Liver (tissue), 9 donors: Measurements from ENCODE around the gene SETD3. TPM values are rescaled to one million over a fixed set of nuclear protein-coding genes. Genes with fewer than 3 reads are reported as not detected.

ENCODE experiments used
- DNase-seq: peaks from one replicate; pipeline ENCODE4 v3.0.0-alpha.2; 2017; ENCODE audit warnings: low spot score
- H3K27ac ChIP-seq, 2 donors: one replicate each; pipeline ENCODE4 v1.7.0; 2013; ENCODE audit warnings: inconsistent platforms in 2 of 2, low read length in 2 of 2, control low read depth in 1 of 2, low read depth in 1 of 2, mild to moderate bottlenecking in 1 of 2
- H3K27me3 ChIP-seq, 4 donors: one replicate each; pipeline versions ENCODE4 v1.6.1 to v1.7.0; 2013; ENCODE audit warnings: low read length in 3 of 4, inconsistent platforms in 1 of 4, mild to moderate bottlenecking in 1 of 4, moderate library complexity in 1 of 4; ENCODE audit not compliant: control insufficient read depth in 4 of 4, insufficient read depth in 4 of 4
- H3K36me3 ChIP-seq, 4 donors: one replicate each; pipeline versions ENCODE4 v1.6.1 to v1.7.0; 2013; ENCODE audit warnings: low read length in 3 of 4, mild to moderate bottlenecking in 3 of 4, low read depth in 1 of 4, moderate library complexity in 1 of 4; ENCODE audit not compliant: control insufficient read depth in 4 of 4, insufficient read depth in 3 of 4
- H3K4me1 ChIP-seq, 4 donors: one replicate each; pipeline versions ENCODE4 v1.6.1 to v1.7.0; 2013; ENCODE audit warnings: low read length in 3 of 4, mild to moderate bottlenecking in 3 of 4, moderate library complexity in 1 of 4; ENCODE audit not compliant: control insufficient read depth in 4 of 4, insufficient read depth in 4 of 4
- H3K4me3 ChIP-seq, 3 donors: one replicate each; pipeline versions ENCODE4 v1.6.1 to v1.7.0; 2013; ENCODE audit warnings: low read length in 3 of 3, control low read depth in 1 of 3, low read depth in 1 of 3, mild to moderate bottlenecking in 1 of 3
- H3K9ac ChIP-seq, 2 donors: one replicate each; pipeline ENCODE4 v1.7.0; 2013; ENCODE audit warnings: low read length in 2 of 2, mild to moderate bottlenecking in 2 of 2, moderate library complexity in 2 of 2, control low read depth in 1 of 2, low read depth in 1 of 2
- H3K9me3 ChIP-seq, 4 donors: one replicate each; pipeline versions ENCODE4 v1.6.1 to v1.7.0; 2013; ENCODE audit warnings: low read length in 3 of 4; ENCODE audit not compliant: control insufficient read depth in 4 of 4
- EGR1 ChIP-seq, 2 donors: IDR thresholded peaks; 2 replicates each; pipeline ENCODE4 v1.6.1; 2016 to 2018; ENCODE audit warnings: antibody characterized with exemption in 2 of 2, low read depth in 2 of 2
- FOXA1 ChIP-seq: IDR thresholded peaks from 2 replicates; pipeline ENCODE4 v1.6.1; 2016; ENCODE audit warnings: antibody characterized with exemption
- FOXA2 ChIP-seq: IDR thresholded peaks from 2 replicates; pipeline ENCODE4 v1.6.1; 2016; ENCODE audit warnings: antibody characterized with exemption
- GABPA ChIP-seq, 2 donors: IDR thresholded peaks in 1 of 2; conservative IDR thresholded peaks in 1 of 2; 2 replicates each; pipeline ENCODE4 v1.6.1; 2016; ENCODE audit warnings: antibody characterized with exemption in 2 of 2, mild to moderate bottlenecking in 1 of 2, moderate library complexity in 1 of 2
- HNF4A ChIP-seq, 2 donors: conservative IDR thresholded peaks; 2 replicates each; pipeline ENCODE4 v1.6.1; 2016; ENCODE audit warnings: antibody characterized with exemption in 2 of 2, mild to moderate bottlenecking in 2 of 2
- HNF4G ChIP-seq: IDR thresholded peaks from 2 replicates; pipeline ENCODE4 v1.6.1; 2016; ENCODE audit warnings: antibody characterized with exemption
- JUND ChIP-seq, 2 donors: IDR thresholded peaks; 2 replicates each; pipeline ENCODE4 v1.6.1; 2016; ENCODE audit warnings: antibody characterized with exemption in 2 of 2
- NR2F2 ChIP-seq: IDR thresholded peaks from 2 replicates; pipeline ENCODE4 v1.6.1; 2016; ENCODE audit warnings: antibody characterized with exemption
- RXRA ChIP-seq, 2 donors: IDR thresholded peaks; 2 replicates each; pipeline ENCODE4 v1.6.1; 2017 to 2018; ENCODE audit warnings: antibody characterized with exemption in 2 of 2, mild to moderate bottlenecking in 1 of 2
- SP1 ChIP-seq: IDR thresholded peaks from 2 replicates; pipeline ENCODE4 v1.6.1; 2018; ENCODE audit warnings: antibody characterized with exemption, mild to moderate bottlenecking
- TAF1 ChIP-seq: conservative IDR thresholded peaks from 2 replicates; pipeline ENCODE4 v1.6.1; 2016; ENCODE audit warnings: antibody characterized with exemption, mild to moderate bottlenecking
- YY1 ChIP-seq: IDR thresholded peaks from 2 replicates; pipeline ENCODE4 v1.6.1; 2016; ENCODE audit warnings: antibody characterized with exemption, mild to moderate bottlenecking
- WGBS: extraction: QIAGEN DNeasy Blood & Tissue Kit; methylation state at CpG from one replicate; pipeline ENCODE4 v1.1.7; 2013; 5-methylcytosine and 5-hydroxymethylcytosine counted together
- polyA plus RNA-seq, 2 donors: library from polyadenylated mRNA; stranded (reverse) in 1 of 2; unstranded in 1 of 2; fragments of 200-250 nt in 1 of 2; fragments of >200 nt in 1 of 2; fragmentation: Nextera tagmentation in 1 of 2; extraction: Ambion mirVana in 1 of 2; gene quantifications; one replicate each; pipeline versions ENCODE4 v1.2.1 to v1.2.3, GENCODE V29; 2013 to 2015
- total RNA-seq, 2 donors: library from RNA; depleted of rRNA; stranded (reverse); fragments of >200 nt; gene quantifications; one replicate each; pipeline ENCODE4 v1.2.3, GENCODE V29; 2014
- TF ChIP-seq, protein P1 (sequence below): IDR thresholded peaks from 2 replicates; pipeline ENCODE4 v1.6.1; 2016; ENCODE audit warnings: antibody characterized with exemption
- TF ChIP-seq, protein P2 (sequence below): IDR thresholded peaks from 2 replicates; pipeline ENCODE4 v1.6.1; 2016; ENCODE audit warnings: antibody characterized with exemption
- TF ChIP-seq, protein P3 (sequence below): IDR thresholded peaks from 2 replicates; pipeline ENCODE4 v1.6.1; 2016; ENCODE audit warnings: antibody characterized with exemption
- TF ChIP-seq, protein P4 (sequence below): IDR thresholded peaks from 2 replicates; pipeline ENCODE4 v1.6.1; 2016; ENCODE audit warnings: antibody characterized with exemption, mild to moderate bottlenecking
- TF ChIP-seq, protein P5 (sequence below): fragments of 150-350 bp; IDR thresholded peaks from 2 replicates; pipeline ENCODE4 v1.5.1; 2017; ENCODE audit warnings: improper control_type of control experiment, low read depth, low read length; ENCODE audit not compliant: missing input control
- donor health status: healthy.
- donor health status: healthy.
- donor health status: healthy.
- donor health status: healthy.
- donor health status: healthy.

The SETD3 gene
- total and polyA plus RNA-seq, 4 donors: 18.7 to 39.7 (median 19.4) TPM

DNA sequence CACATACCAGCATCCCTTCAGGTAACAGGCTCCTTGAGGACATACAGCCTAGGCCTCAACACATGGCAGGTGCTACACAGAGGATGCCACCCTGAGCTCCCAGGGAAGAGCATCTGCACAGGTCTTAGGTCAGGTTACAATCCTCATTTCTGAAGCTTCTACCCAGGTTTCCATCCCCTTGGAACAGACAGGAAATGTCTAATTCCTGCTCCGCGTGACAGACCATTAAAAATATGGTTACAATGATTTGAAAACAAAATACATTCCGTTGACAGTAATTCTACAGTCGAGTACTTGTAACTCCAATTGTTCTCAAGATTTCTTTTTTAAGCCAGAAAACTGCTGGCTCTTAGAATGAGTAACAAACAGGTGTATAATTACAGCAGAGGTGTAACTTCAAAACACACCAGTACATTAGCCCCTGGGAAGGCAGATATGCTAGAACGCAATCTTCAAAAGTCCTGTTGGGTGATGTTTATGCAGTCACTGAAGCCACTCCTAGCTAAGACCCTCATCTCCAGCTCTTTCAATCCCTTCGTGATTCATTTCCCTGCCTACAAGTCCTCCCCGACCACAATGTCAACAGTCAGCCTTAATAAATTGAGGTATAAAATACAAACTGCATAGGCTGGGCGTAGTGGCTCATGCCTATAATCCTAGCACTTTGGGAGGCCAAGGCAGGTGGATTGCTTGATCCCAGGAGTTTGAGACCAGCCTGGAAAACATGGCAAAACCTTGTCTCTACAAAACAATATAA, 11.6 kb downstream of the SETD3 start:
- Histone ChIP-seq H3K27me3 (no peaks in the 10 kb centered on the region), H3K27ac (no peak overlapping the region), H3K4me3 (no peak overlapping the region), H3K9me3 (no peaks in the 10 kb centered on the region), H3K36me3 (peaks cover 4 to 11% (median 7%) of the 10 kb centered on the region in 4 donors), H3K4me1 (peaks cover 0 to 3% (median 1%) of the 10 kb centered on the region in 4 donors), H3K9ac (no peak overlapping the region)
- no peak for DNase-seq
- TF ChIP-seq HNF4A (conservative IDR thresholded peaks at IDR 0.05) (no peak), NR2F2 (no peak), RXRA (IDR thresholded peaks at IDR 0.05) (no peak), EGR1 (IDR thresholded peaks at IDR 0.05; ENCODE audit: low read depth in 2 of 2) (no peak), TAF1 (no peak), SP1 (no peak), HNF4G (no peak), FOXA2 (no peak)
- TF ChIP-seq, protein P1, sequence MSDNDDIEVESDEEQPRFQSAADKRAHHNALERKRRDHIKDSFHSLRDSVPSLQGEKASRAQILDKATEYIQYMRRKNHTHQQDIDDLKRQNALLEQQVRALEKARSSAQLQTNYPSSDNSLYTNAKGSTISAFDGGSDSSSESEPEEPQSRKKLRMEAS: no peak
- TF ChIP-seq, protein P2, sequence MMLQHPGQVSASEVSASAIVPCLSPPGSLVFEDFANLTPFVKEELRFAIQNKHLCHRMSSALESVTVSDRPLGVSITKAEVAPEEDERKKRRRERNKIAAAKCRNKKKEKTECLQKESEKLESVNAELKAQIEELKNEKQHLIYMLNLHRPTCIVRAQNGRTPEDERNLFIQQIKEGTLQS: no peak
- TF ChIP-seq, protein P3, sequence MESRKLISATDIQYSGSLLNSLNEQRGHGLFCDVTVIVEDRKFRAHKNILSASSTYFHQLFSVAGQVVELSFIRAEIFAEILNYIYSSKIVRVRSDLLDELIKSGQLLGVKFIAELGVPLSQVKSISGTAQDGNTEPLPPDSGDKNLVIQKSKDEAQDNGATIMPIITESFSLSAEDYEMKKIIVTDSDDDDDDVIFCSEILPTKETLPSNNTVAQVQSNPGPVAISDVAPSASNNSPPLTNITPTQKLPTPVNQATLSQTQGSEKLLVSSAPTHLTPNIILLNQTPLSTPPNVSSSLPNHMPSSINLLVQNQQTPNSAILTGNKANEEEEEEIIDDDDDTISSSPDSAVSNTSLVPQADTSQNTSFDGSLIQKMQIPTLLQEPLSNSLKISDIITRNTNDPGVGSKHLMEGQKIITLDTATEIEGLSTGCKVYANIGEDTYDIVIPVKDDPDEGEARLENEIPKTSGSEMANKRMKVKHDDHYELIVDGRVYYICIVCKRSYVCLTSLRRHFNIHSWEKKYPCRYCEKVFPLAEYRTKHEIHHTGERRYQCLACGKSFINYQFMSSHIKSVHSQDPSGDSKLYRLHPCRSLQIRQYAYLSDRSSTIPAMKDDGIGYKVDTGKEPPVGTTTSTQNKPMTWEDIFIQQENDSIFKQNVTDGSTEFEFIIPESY: no peak
- TF ChIP-seq, protein P4, sequence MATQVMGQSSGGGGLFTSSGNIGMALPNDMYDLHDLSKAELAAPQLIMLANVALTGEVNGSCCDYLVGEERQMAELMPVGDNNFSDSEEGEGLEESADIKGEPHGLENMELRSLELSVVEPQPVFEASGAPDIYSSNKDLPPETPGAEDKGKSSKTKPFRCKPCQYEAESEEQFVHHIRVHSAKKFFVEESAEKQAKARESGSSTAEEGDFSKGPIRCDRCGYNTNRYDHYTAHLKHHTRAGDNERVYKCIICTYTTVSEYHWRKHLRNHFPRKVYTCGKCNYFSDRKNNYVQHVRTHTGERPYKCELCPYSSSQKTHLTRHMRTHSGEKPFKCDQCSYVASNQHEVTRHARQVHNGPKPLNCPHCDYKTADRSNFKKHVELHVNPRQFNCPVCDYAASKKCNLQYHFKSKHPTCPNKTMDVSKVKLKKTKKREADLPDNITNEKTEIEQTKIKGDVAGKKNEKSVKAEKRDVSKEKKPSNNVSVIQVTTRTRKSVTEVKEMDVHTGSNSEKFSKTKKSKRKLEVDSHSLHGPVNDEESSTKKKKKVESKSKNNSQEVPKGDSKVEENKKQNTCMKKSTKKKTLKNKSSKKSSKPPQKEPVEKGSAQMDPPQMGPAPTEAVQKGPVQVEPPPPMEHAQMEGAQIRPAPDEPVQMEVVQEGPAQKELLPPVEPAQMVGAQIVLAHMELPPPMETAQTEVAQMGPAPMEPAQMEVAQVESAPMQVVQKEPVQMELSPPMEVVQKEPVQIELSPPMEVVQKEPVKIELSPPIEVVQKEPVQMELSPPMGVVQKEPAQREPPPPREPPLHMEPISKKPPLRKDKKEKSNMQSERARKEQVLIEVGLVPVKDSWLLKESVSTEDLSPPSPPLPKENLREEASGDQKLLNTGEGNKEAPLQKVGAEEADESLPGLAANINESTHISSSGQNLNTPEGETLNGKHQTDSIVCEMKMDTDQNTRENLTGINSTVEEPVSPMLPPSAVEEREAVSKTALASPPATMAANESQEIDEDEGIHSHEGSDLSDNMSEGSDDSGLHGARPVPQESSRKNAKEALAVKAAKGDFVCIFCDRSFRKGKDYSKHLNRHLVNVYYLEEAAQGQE: no peak
- 84% methylated on average over 8 of the region's 8 CpGs for whole genome bisulfite sequencing

DNA sequence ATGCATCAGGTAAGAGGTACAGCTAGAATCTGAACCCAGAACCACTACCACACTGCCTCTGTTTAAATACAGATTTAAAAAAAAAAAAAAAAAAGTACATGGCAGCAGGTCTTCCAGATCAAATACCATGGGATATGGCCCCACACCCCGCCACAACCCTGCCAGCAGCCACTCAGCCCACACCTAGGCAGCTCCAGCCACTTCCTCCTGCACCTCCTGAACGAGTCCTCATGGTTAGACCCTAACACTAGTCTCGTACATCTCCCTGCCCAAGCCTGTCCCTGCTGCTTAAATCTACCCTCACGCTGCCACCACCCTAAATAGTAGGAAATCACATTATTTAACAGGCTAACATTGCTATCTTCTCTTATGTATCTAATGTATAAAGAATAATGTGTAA, 12.6 kb downstream of the SETD3 start:
- 80% methylated on average over 4 of the region's 4 CpGs for WGBS
- H3K9ac ChIP-seq: no peak overlapping the region

More for the DNA sequence above, 12.6 kb downstream of the SETD3 start:
- no peaks in the 10 kb centered on the region for H3K27me3 ChIP-seq
- H3K27ac ChIP-seq: no peak overlapping the region
- H3K36me3 ChIP-seq: peaks cover 4 to 15% (median 9%) of the 10 kb centered on the region in 4 donors
- TF ChIP-seq FOXA1 (no peak), HNF4G (no peak), NR2F2 (no peak), GABPA (IDR thresholded peaks at IDR 0.05 in 1 of 2, conservative IDR thresholded peaks at IDR 0.05 in 1 of 2) (no peak), YY1 (no peak), JUND (IDR thresholded peaks at IDR 0.05) (no peak)
- TF ChIP-seq, protein P1: no peak
- TF ChIP-seq, protein P2: no peak
- TF ChIP-seq, protein P3: no peak
- TF ChIP-seq, protein P5, sequence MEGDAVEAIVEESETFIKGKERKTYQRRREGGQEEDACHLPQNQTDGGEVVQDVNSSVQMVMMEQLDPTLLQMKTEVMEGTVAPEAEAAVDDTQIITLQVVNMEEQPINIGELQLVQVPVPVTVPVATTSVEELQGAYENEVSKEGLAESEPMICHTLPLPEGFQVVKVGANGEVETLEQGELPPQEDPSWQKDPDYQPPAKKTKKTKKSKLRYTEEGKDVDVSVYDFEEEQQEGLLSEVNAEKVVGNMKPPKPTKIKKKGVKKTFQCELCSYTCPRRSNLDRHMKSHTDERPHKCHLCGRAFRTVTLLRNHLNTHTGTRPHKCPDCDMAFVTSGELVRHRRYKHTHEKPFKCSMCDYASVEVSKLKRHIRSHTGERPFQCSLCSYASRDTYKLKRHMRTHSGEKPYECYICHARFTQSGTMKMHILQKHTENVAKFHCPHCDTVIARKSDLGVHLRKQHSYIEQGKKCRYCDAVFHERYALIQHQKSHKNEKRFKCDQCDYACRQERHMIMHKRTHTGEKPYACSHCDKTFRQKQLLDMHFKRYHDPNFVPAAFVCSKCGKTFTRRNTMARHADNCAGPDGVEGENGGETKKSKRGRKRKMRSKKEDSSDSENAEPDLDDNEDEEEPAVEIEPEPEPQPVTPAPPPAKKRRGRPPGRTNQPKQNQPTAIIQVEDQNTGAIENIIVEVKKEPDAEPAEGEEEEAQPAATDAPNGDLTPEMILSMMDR: no peak
- H3K4me3 ChIP-seq: no peak overlapping the region
- H3K4me1 ChIP-seq: peaks cover 0 to 3% (median 1%) of the 10 kb centered on the region in 4 donors
- DNase-seq: no peak
- no peaks in the 10 kb centered on the region for H3K9me3 ChIP-seq
